HCT116 (cell line): ENCODE data around the gene CMIP. TPM values are rescaled to one million over a fixed set of nuclear protein-coding genes. Genes with fewer than 3 reads are reported as not detected.
A peak's percentile ranks its signal among the peaks of the same experiment; 100 is the strongest.

Experiments
- ATAC-seq: fragments of 200-7000 bp; cut with Tn5 transposase; 2 replicates; pipeline ENCODE4 v1.9.1; 2020; ENCODE audit warnings: mild to moderate bottlenecking, moderate library complexity
- BruUV-seq: library from RNA; stranded (reverse); fragments of 400-500 nt; replicated peaks from 2 replicates; lab custom pipeline; 2021; lab: Mats Ljungman, UMichigan
- CTCF ChIA-PET: fragments of 300-600 bp; sonication (Branson Sonifier 250); formaldehyde crosslinking; loops from one replicate; lab custom pipeline; 2021; ENCODE audit warnings: antibody characterized with exemption; lab: Charles Lee
- POLR2A ChIA-PET: fragments of 300-600, 350-600 bp; sonication (Branson Sonifier 250); formaldehyde crosslinking; loops from one replicate; lab custom pipeline; 2021; ENCODE audit warnings: antibody characterized with exemption; lab: Charles Lee
- RAD21 ChIA-PET, 2 experiments: fragments of 300-600 bp; sonication (Branson Sonifier 250); formaldehyde crosslinking; loops; one replicate each; lab custom pipeline; 2023; ENCODE audit warnings: low total read pairs in 2 of 2; ENCODE audit not compliant: uncharacterized antibody in 2 of 2, unreplicated experiment in 2 of 2, low non-redundant PET in 1 of 2; lab: Charles Lee
- DNase-seq: peaks from one replicate; pipeline ENCODE4 v3.0.0-alpha.2; 2010; ENCODE audit warnings: low read depth, low spot score
- H2AFZ ChIP-seq: fragments of 200-600 bp; shearing (Covaris generic), sonication (generic); 2 replicates; pipeline ENCODE4 v1.6.1; 2017; ENCODE audit warnings: low read depth, mixed run types, mixed read lengths, antibody characterized with exemption, low read length; ENCODE audit not compliant: poor library complexity, severe bottlenecking
- H3K27ac ChIP-seq: 2 replicates; pipeline ENCODE4 v1.5.1; 2012; ENCODE audit warnings: low read depth, low read length
- H3K27me3 ChIP-seq: fragments of 200-600 bp; sonication (generic); 2 replicates; pipeline ENCODE4 v1.6.1; 2016; ENCODE audit warnings: mixed run types, low read length, mixed read lengths; ENCODE audit not compliant: insufficient read depth
- H3K36me3 ChIP-seq, 2 experiments: fragments of 200-500 bp in 1 of 2; fragments of 200-600 bp in 1 of 2; sonication (Bioruptor generic) in 1 of 2; sonication (generic) in 1 of 2; 2 replicates each; pipeline versions ENCODE4 v1.5.1 to v1.6.1; 2014 to 2016; ENCODE audit warnings: low read length in 2 of 2, inconsistent platforms in 1 of 2, mixed read lengths in 1 of 2, mixed run types in 1 of 2; ENCODE audit not compliant: insufficient read depth in 2 of 2, control insufficient read depth in 1 of 2
- H3K4me1 ChIP-seq, 2 experiments: fragments of 200-600 bp in 1 of 2; sonication (generic) in 1 of 2; 2 replicates each; pipeline versions ENCODE4 v1.5.1 to v1.6.1; 2012 to 2017; ENCODE audit warnings: low read length in 2 of 2, inconsistent platforms in 1 of 2, mild to moderate bottlenecking in 1 of 2, mixed read lengths in 1 of 2, mixed run types in 1 of 2, moderate library complexity in 1 of 2; ENCODE audit not compliant: insufficient read depth in 2 of 2, control insufficient read depth in 1 of 2
- H3K4me2 ChIP-seq: fragments of 200-600 bp; sonication (generic); 2 replicates; pipeline ENCODE4 v1.6.1; 2017; ENCODE audit warnings: mixed run types, low read length, mixed read lengths
- H3K4me3 ChIP-seq, 2 experiments: fragments of 200-600 bp in 1 of 2; sonication (generic) in 1 of 2; replicated peaks in 1 of 2; 2 replicates each; pipeline ENCODE4 v1.5.1; 2011 to 2016; ENCODE audit warnings: low read length in 2 of 2, control low read depth in 1 of 2, low read depth in 1 of 2, mild to moderate bottlenecking in 1 of 2, mixed read lengths in 1 of 2, mixed run types in 1 of 2
- H3K79me2 ChIP-seq: fragments of 200-600 bp; sonication (generic); 2 replicates; pipeline ENCODE4 v1.6.1; 2017; ENCODE audit warnings: mild to moderate bottlenecking, mixed run types, low read length, moderate library complexity, mixed read lengths; ENCODE audit not compliant: insufficient read depth
- H3K9ac ChIP-seq: fragments of 200-600 bp; sonication (generic); 2 replicates; pipeline ENCODE4 v1.6.1; 2016; ENCODE audit warnings: low read length, mixed read lengths
- H3K9me2 ChIP-seq: fragments of 200-600 bp; sonication (generic), shearing (Covaris generic); 2 replicates; pipeline ENCODE4 v1.6.1; 2017; ENCODE audit warnings: mixed run types, mild to moderate bottlenecking, moderate library complexity; ENCODE audit not compliant: insufficient read depth
- H3K9me3 ChIP-seq, 2 experiments: fragments of 200-500 bp in 1 of 2; fragments of 200-600 bp in 1 of 2; sonication (Bioruptor generic) in 1 of 2; sonication (generic) in 1 of 2; 2 replicates each; pipeline ENCODE4 v1.6.1; 2014 to 2017; ENCODE audit warnings: low read length in 2 of 2, mixed read lengths in 2 of 2, inconsistent platforms in 1 of 2, low read depth in 1 of 2, mild to moderate bottlenecking in 1 of 2, mixed run types in 1 of 2, moderate library complexity in 1 of 2; ENCODE audit not compliant: control insufficient read depth in 1 of 2, insufficient read depth in 1 of 2
- H4K20me1 ChIP-seq: fragments of 200-600 bp; sonication (generic), shearing (Covaris generic); 2 replicates; pipeline ENCODE4 v1.6.1; 2017; ENCODE audit warnings: mixed run types, mild to moderate bottlenecking, moderate library complexity; ENCODE audit not compliant: insufficient read depth
- ATF3 ChIP-seq: IDR thresholded peaks from 2 replicates; pipeline ENCODE4 v1.6.1; 2012
- CEBPB ChIP-seq: IDR thresholded peaks from 2 replicates; pipeline ENCODE4 v1.6.1; 2012; ENCODE audit warnings: low read depth
- SIN3A ChIP-seq: IDR thresholded peaks from 2 replicates; pipeline ENCODE4 v1.6.1; 2012; ENCODE audit warnings: low read depth
- SP1 ChIP-seq: IDR thresholded peaks from 2 replicates; pipeline ENCODE4 v1.6.1; 2012; ENCODE audit warnings: low read depth
- intact Hi-C: fragments of 100-400 bp; cut with micrococcal nuclease; formaldehyde crosslinking; loops from 2 replicates; pipeline ENCODE4 v1.10.0; 2022
- total RNA-seq: library from RNA; stranded (reverse); gene quantifications from one replicate; pipeline ENCODE4 v1.2.1, GENCODE V29; 2021; ENCODE audit not compliant: unreplicated experiment
- TF ChIP-seq, protein P1 (sequence below): IDR thresholded peaks from 2 replicates; pipeline ENCODE4 v1.6.1; 2012; ENCODE audit warnings: low read depth

Gene CMIP
- total RNA-seq, 1 experiment from 2014 or later = 64.6 TPM

DNA sequence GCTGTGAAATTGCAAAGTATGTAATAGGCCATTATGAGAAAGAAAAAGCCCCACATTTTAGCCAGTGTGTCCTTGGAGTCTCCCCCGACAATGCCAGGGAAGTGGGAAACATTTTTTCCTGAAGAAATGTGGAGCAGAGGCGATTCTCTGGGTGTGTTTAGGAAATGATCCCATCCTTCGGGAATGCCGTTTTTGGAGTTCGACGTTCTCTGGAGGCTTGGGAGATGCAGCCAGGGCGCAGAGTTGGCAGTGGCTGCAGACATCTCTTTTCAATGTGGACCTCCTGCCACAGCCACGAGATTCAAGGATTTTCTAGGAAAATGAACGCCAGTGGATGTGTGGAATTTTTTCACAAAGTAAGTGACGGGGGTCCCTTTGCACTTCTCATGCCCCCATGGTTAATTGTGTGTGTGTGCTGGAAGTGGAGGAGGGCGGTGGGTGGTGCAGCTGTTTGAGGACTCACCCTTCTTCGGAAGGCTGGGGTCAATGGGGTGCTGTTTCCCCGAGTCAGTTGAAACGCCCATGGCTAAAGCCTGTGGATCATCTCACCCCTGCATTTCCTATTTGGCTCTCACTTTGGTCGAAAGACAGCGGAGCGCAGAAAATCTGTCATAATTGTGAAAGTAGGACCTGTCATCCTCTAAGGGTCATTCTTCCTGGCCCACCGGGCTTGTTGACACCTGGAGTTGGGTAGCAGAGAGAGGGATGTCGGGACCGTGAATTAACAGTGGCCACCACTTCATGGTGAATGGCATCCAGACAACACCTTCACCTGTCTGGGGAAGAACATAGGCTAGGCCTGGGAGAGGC lies 73.2 kb downstream of the CMIP start:
- Histone ChIP-seq H4K20me1 (no peaks in the 10 kb centered on the region), H3K27ac (no peak overlapping the region), H3K4me3 (peak overlapping the region in 1 of 2 experiments; percentile 4; a peak in 1 of 4 replicates), H3K36me3 (peaks cover 0 to 8% of the 10 kb centered on the region in 2 experiments; a peak in 1 of 4 replicates), H3K9ac (peak overlapping the region; percentile 6), H3K27me3 (no peaks in the 10 kb centered on the region), H2AFZ (no peak overlapping the region), H3K9me2 (no peaks in the 10 kb centered on the region), H3K9me3 (no peaks in the 10 kb centered on the region), H3K79me2 (peaks cover 98% of the 10 kb centered on the region), H3K4me1 (peaks cover 54 to 88% of the 10 kb centered on the region in 2 experiments), H3K4me2 (peak overlapping the region; percentile 55)
- intact Hi-C loops = no loop called here
- ATAC-seq (no peak), DNase-seq (no peak)
- RAD21 ChIA-PET = no interaction called here
- TF ChIP-seq CEBPB = no peak
- peak; percentile 21; the same call in 1 of the 2 replicates for TF ChIP-seq SP1
- TF ChIP-seq SIN3A = no peak
- TF ChIP-seq, protein P1, sequence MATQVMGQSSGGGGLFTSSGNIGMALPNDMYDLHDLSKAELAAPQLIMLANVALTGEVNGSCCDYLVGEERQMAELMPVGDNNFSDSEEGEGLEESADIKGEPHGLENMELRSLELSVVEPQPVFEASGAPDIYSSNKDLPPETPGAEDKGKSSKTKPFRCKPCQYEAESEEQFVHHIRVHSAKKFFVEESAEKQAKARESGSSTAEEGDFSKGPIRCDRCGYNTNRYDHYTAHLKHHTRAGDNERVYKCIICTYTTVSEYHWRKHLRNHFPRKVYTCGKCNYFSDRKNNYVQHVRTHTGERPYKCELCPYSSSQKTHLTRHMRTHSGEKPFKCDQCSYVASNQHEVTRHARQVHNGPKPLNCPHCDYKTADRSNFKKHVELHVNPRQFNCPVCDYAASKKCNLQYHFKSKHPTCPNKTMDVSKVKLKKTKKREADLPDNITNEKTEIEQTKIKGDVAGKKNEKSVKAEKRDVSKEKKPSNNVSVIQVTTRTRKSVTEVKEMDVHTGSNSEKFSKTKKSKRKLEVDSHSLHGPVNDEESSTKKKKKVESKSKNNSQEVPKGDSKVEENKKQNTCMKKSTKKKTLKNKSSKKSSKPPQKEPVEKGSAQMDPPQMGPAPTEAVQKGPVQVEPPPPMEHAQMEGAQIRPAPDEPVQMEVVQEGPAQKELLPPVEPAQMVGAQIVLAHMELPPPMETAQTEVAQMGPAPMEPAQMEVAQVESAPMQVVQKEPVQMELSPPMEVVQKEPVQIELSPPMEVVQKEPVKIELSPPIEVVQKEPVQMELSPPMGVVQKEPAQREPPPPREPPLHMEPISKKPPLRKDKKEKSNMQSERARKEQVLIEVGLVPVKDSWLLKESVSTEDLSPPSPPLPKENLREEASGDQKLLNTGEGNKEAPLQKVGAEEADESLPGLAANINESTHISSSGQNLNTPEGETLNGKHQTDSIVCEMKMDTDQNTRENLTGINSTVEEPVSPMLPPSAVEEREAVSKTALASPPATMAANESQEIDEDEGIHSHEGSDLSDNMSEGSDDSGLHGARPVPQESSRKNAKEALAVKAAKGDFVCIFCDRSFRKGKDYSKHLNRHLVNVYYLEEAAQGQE = no peak
- no peak for TF ChIP-seq ATF3
- BruUV-seq = no TSS peak
- CTCF ChIA-PET = no interaction called here
- POLR2A ChIA-PET = no interaction called here
